ENCODE measurements around the gene UNKL. TPM values are rescaled to one million over a fixed set of nuclear protein-coding genes. Genes with fewer than 3 reads are reported as not detected.
A peak's percentile ranks its signal among the peaks of the same experiment; 100 is the strongest.

Gene UNKL
- total RNA-seq, 2 experiments from 2014 or later: 31.3 to 32.8 TPM

DNA sequence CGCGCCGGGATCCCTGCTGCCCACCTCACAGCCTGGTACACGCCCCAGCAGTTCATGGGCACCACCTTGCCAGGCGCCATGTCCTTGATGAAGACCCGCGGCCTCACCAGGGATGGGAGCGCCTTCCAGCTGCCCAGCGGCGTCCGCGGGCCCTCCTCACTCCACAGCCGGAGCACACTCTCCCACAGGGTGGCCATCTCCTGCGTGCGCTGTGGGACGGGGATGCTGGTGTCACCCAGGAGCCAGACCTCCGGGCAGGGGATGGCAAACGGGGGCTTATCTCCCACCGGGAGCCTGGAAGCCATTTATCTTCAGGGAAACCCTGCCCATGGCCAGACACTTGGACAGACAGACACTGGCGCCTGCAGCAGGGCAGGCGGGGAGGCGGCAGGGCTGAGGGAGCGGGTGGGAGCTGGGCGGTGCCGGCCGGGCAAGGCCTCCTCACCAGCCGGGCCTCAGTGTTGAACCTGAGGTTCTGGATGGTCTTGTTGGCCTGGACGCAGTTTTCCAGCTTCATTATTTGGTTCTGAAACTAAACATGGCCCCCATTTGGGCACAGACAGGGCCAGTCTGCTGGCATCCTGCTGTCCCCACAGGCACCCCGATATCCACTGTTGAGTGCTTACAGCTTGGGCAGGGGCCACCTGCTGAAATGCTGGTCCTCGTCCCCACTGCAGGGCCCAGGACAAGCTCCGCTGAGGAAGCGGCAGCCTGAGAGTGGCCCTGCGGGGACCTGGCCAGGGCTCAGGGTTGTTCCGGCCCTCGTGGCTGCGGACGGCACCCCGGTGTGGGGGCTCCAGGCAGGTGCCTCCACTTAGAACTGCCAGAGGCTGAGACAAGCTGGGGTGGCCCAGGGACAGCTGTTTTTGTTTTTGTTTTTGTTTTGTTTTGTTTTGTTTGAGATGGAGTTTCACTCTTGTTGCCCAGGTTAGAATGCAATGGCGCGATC lies 20.4 kb upstream of the UNKL start:
- Mint-ChIP-seq H3K27me3 (no peaks in the 10 kb centered on the region), H3K9me3 (ENCODE audit: low read depth) (no peaks in the 10 kb centered on the region), H3K4me3 (no peak overlapping the region), H3K27ac (no peak overlapping the region), H3K36me3 (ENCODE audit: low read depth) (no peaks in the 10 kb centered on the region), H3K4me1 (no peaks in the 10 kb centered on the region)
- DNase-seq (no peak), ATAC-seq (no peak)
- ChIA-PET POLR2A (no interaction called here), CTCF (no interaction called here)
- intact Hi-C loops (cut with DNase I, micrococcal nuclease): no loop called here

DNA sequence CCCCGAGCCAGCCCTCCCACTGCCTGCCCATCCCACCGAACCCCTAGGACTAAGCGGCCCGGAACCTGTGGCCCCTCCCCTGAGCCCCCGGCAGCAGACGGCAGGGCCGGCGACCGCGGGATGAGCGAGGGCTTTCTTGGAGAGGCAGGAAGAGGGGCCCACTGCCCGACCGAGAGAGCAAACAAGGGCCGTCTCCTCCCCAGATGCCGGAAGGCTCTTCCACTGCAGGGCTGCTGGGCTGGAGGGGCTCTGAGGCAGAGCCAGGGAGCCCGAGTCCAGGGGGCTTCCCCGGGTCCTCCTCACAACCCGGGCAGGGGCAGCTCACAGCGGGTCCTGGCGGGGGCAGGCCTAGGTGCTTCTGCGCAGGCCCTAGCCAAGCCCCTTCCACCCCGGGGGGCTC lies 19.3 kb upstream of the UNKL start:
- ATAC-seq (no peak), DNase-seq (no peak)
- H3K9me3 Mint-ChIP-seq (ENCODE audit: low read depth): no peaks in the 10 kb centered on the region
- no peaks in the 10 kb centered on the region for H3K27me3 Mint-ChIP-seq
- H3K4me1 Mint-ChIP-seq: no peaks in the 10 kb centered on the region
- H3K27ac Mint-ChIP-seq: no peak overlapping the region
- intact Hi-C loops (cut with DNase I, micrococcal nuclease): no loop called here
- POLR2A ChIA-PET: no interaction called here
- H3K36me3 Mint-ChIP-seq (ENCODE audit: low read depth): no peaks in the 10 kb centered on the region
- H3K4me3 Mint-ChIP-seq: no peak overlapping the region
- CTCF ChIA-PET: no interaction called here

DNA sequence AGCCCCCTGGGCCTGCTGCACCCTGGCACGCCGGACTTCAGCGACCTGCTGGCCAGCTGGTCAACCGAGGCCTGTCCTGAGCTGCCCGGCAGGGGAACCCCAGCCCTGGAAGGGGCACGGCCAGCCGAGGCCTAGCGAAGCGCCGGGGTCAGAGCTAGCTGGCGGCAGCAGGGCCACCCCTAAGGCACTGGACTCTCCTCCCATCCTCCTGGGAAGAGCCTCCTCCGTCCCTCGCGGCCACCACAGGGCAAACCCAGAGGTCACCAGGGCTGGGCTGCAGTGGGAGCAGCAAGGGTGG lies 18.7 kb upstream of the UNKL start:
- Mint-ChIP-seq H3K27me3 (no peaks in the 10 kb centered on the region), H3K4me1 (no peaks in the 10 kb centered on the region), H3K4me3 (no peak overlapping the region), H3K27ac (no peak overlapping the region), H3K36me3 (ENCODE audit: low read depth) (no peaks in the 10 kb centered on the region), H3K9me3 (ENCODE audit: low read depth) (no peaks in the 10 kb centered on the region)
- DNase-seq (no peak), ATAC-seq (no peak)
- intact Hi-C loops (cut with DNase I, micrococcal nuclease): no loop called here
- CTCF ChIA-PET: no interaction called here
- POLR2A ChIA-PET: no interaction called here

DNA sequence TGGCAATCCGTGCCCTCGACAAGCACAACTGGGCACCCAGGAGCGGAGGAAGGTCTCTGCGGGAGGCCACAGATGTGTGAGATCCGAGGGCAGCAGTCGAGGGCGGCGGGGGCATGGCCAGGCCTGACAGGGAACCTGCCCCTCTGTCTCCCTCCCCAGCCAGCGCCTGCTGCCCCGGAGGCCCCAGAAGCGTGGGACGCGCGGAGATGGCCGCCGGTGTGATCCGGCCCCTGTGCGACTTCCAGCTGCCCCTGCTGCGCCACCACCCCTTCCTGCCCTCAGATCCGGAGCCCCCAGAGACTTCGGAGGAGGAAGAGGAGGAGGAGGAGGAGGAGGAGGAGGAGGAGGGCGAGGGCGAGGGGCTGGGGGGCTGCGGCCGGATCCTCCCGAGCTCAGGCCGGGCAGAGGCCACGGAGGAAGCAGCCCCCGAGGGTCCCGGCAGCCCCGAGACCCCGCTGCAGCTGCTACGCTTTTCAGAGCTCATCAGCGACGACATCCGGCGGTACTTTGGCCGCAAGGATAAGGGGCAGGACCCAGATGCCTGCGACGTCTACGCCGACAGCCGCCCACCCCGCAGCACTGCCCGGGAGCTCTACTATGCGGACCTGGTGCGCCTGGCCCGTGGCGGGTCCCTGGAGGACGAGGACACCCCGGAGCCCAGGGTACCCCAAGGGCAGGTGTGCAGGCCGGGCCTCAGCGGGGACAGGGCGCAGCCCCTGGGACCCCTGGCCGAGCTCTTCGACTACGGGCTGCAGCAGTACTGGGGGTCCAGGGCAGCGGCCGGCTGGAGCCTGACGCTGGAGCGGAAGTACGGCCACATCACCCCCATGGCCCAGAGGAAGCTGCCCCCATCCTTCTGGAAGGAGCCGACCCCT lies 18.1 kb upstream of the UNKL start:
- ChIA-PET POLR2A (no interaction called here), CTCF (no interaction called here)
- Mint-ChIP-seq H3K36me3 (ENCODE audit: low read depth) (no peaks in the 10 kb centered on the region), H3K27ac (no peak overlapping the region), H3K9me3 (ENCODE audit: low read depth) (no peaks in the 10 kb centered on the region), H3K27me3 (no peaks in the 10 kb centered on the region), H3K4me3 (no peak overlapping the region), H3K4me1 (no peaks in the 10 kb centered on the region)
- DNase-seq (no peak), ATAC-seq (no peak)
- intact Hi-C loops (cut with DNase I, micrococcal nuclease): no loop called here

DNA sequence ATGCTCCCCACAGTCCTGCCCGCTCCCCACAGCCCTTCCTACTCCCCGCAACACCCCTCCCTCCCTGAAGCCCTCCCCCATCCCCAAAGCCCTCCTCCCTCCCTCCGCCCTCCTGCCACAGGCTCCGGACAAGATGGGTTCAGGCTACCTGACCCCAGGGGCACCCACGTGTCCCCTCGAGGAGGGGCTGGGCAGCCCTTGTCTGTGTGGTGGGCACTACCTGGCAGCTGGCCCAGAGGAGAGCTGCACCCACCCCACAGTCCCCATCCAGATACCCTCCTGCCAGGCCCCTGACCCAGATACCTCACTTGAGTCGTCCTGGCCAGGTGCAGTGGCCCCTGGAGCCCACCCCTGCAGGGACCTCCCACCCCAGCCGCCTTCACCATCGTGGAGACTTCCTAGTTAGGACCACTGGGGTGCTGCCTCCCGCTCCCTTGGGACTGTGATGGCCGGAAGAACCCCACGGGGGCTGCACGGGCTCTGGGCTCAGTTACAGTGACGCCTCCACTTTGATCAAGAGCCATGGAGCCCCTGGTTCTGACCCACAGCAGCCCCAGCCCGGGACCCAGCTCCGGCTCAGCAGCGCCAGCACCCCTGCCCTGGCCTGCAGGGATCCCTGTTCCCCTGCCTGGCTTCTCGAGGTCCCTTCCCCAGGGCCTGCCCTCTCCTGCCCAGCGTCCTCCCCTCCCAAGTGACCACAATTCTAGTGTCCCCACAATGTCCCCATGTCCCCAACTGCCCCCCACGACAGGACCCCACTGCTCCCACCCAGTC lies 17.2 kb upstream of the UNKL start:
- Mint-ChIP-seq H3K4me3 (no peak overlapping the region), H3K9me3 (ENCODE audit: low read depth) (no peaks in the 10 kb centered on the region), H3K36me3 (ENCODE audit: low read depth) (no peaks in the 10 kb centered on the region), H3K27ac (no peak overlapping the region), H3K4me1 (no peaks in the 10 kb centered on the region), H3K27me3 (no peaks in the 10 kb centered on the region)
- ChIA-PET CTCF (no interaction called here), POLR2A (no interaction called here)
- DNase-seq (no peak), ATAC-seq (no peak)
- intact Hi-C loops (cut with DNase I, micrococcal nuclease): no loop called here

DNA sequence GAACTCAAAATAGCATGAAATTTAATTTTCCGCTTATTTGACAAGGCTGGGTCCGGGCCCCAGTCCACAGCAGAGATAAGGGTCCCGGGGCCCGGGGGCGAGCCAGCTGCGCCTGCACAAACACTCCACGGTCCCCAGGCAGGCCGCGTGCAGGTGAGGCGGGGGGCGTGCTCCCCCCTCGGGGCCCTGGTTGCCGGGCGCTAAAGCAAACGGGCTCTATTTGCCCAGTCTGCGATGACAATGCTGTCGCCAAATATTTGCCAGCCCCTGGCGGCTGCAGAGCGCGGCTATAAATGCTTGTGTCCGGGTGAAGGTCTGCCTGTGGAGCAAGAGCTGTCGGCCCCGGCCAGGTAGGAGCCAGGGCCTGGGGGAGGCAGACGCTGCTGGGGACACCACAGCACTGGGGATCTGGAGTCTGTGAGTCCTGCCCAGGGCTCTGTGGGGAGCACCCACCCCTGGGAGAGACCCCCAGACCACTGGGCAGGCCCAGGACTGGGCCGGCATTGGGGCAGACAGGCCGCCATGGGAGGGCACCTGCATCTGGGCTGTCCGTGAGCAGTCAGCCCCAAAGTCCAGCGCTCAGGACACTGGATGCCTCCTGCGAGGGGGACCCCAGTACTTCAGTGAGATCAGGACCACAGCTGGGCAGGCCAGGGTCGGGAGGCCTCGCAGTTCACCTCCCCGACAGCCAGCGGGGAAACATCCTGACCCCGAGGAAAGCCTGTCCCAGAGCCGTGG lies 16.4 kb upstream of the UNKL start, which contains the start of gene PERCC1:
TSS of gene PERCC1 (plus strand) at position 320 of the 738 bp plus-strand sequence. CDS start 1,516 bp downstream, outside the sequence.
- POLR2A ChIA-PET: no interaction called here
- Mint-ChIP-seq H3K4me1 (no peaks in the 10 kb centered on the region), H3K36me3 (ENCODE audit: low read depth) (no peaks in the 10 kb centered on the region), H3K27ac (no peak within 1 kb of the TSS), H3K4me3 (no peak within 1 kb of the TSS), H3K9me3 (ENCODE audit: low read depth) (no peaks in the 10 kb centered on the region), H3K27me3 (no peaks in the 10 kb centered on the region)
- CTCF ChIA-PET: no interaction called here
- DNase-seq (no peak), ATAC-seq (no peak)
- intact Hi-C loops (cut with DNase I, micrococcal nuclease): no loop called here

DNA sequence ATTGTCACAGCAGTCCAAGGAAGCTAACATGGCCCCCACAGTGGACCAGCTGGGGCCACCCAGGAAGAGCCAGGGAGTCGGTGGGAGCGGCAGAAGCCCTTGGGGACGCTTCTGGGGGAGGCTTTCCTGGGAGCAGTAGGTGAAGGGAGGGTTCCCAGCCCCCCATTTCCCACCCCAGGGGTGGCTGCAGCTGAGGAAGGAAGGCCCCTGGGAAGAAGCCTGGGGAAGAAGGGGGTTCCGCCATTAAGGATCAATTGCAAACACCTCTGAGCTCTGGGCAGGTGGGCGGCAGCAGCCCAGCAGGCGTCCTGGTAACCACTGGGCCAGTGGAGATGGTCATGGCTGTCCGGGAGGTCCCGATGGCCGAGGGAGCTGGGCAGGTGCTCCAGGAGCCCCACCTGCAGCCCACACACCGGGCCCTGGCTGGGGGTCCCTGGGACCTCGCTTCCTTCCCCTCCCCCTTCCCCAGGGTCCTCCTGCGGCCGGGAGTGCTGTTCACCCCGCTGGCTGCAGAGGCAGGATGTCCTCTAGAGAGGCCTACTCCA lies 15.8 kb upstream of the UNKL start:
- ATAC-seq (no peak), DNase-seq (no peak)
- no peaks in the 10 kb centered on the region for H3K4me1 Mint-ChIP-seq
- no peak overlapping the region for H3K27ac Mint-ChIP-seq
- ChIA-PET CTCF (no interaction called here), POLR2A (no interaction called here)
- no peak overlapping the region for H3K4me3 Mint-ChIP-seq
- intact Hi-C loops (cut with DNase I, micrococcal nuclease): no loop called here
- H3K9me3 Mint-ChIP-seq (ENCODE audit: low read depth): no peaks in the 10 kb centered on the region
- H3K27me3 Mint-ChIP-seq: no peaks in the 10 kb centered on the region
- no peaks in the 10 kb centered on the region for H3K36me3 Mint-ChIP-seq (ENCODE audit: low read depth)

DNA sequence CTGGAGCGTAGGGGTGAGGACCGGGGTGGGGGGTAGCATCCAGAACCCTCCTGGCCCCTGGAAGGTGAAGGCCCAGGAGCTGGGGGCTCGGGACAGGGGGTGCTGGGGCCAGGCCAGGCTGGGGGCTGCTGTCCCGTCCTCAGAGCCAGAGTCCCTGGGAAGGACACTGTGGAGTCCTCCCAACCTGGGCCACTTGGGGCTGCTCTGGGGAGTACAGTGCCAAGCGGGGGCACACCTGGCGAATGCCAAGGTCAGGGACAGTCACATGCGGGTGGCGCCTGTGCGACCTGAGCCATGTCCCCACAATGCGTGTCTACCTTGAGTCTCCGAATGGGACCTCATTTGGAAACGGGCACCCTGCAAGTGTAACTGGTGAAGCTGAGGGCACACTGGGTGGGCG lies 15.1 kb upstream of the UNKL start:
- no peak overlapping the region for H3K4me3 Mint-ChIP-seq
- no peaks in the 10 kb centered on the region for H3K9me3 Mint-ChIP-seq (ENCODE audit: low read depth)
- no peak overlapping the region for H3K27ac Mint-ChIP-seq
- ChIA-PET POLR2A (no interaction called here), CTCF (interaction anchor here (0.8 to 1.2 kb wide), 2 partner anchors 17 to 36 kb away, joined by 3 read pairs; no protein-coding TSS in a partner anchor)
- DNase-seq: no peak
- no peaks in the 10 kb centered on the region for H3K27me3 Mint-ChIP-seq
- H3K36me3 Mint-ChIP-seq (ENCODE audit: low read depth): no peaks in the 10 kb centered on the region
- ATAC-seq: no peak
- intact Hi-C loops (cut with DNase I, micrococcal nuclease): no loop called here
- H3K4me1 Mint-ChIP-seq: no peaks in the 10 kb centered on the region

DNA sequence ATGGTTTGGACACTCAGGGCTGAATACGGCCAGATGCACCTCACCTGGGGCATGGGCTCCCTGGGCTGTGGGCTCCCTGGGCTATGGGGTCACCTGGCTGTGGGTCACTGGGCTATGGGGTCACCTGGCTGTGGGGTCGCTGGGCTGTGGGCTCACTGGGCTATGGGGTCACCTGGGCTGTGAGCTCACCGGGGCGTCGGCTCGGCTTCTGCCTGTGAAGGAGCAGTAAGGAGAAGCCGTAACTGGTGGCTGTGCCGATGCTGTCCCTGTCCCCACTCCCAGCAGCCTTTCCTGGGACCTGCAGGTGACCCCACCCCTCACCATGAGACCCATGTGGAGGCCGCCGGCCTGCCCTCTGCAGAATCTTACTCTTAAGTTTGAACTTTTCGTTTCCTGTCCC lies 14.5 kb upstream of the UNKL start:
- H3K36me3 Mint-ChIP-seq (ENCODE audit: low read depth): no peaks in the 10 kb centered on the region
- no peaks in the 10 kb centered on the region for H3K4me1 Mint-ChIP-seq
- H3K27me3 Mint-ChIP-seq: no peaks in the 10 kb centered on the region
- ATAC-seq (peak; percentile 9), DNase-seq (no peak)
- CTCF ChIA-PET: interaction anchor here (0.6 to 1.2 kb wide), 3 partner anchors 17 to 1048 kb away, joined by 3 read pairs; no protein-coding TSS in a partner anchor
- intact Hi-C loops (cut with DNase I, micrococcal nuclease): no loop called here
- no peak overlapping the region for H3K4me3 Mint-ChIP-seq
- POLR2A ChIA-PET: no interaction called here
- H3K27ac Mint-ChIP-seq: no peak overlapping the region
- H3K9me3 Mint-ChIP-seq (ENCODE audit: low read depth): no peaks in the 10 kb centered on the region

DNA sequence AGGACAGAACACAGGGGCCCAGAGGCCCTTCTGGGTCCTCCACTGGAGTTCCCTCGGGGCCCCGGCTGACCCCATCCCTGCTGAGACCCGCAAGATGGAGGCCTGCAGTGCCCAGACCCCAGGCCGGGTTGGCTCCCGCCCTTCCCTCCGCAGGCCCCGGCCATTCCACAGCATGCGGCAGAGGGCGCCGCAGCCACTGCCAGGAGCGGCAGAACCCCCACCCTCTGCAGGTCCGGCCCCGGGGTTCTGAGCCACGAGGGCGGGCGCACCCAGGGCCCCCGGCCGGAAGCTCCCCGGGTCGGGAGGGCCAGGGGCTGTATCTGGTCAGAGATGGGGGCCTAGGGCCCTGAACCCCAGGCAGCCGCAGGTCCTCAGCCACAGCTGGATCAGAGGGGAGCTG lies 14.0 kb upstream of the UNKL start:
- Mint-ChIP-seq H3K36me3 (ENCODE audit: low read depth) (no peaks in the 10 kb centered on the region), H3K4me3 (no peak overlapping the region), H3K27ac (no peak overlapping the region), H3K4me1 (no peaks in the 10 kb centered on the region), H3K27me3 (no peaks in the 10 kb centered on the region), H3K9me3 (ENCODE audit: low read depth) (no peaks in the 10 kb centered on the region)
- CTCF ChIA-PET: interaction anchor here (0.6 to 1.2 kb wide), 4 partner anchors 16 to 1048 kb away, joined by 3 read pairs; no protein-coding TSS in a partner anchor
- DNase-seq: peak; percentile 77
- POLR2A ChIA-PET: no interaction called here
- peak; percentile 91 for ATAC-seq
- intact Hi-C loops (cut with DNase I, micrococcal nuclease): no loop called here
